Measurements from ENCODE around the gene SLC44A5.
"Not testable (repeated sequence)": the region's sequence is repeated elsewhere in the genome, so short reads cannot be mapped to it uniquely, and the experiment has no call there.

SLC44A5 gene

DNA sequence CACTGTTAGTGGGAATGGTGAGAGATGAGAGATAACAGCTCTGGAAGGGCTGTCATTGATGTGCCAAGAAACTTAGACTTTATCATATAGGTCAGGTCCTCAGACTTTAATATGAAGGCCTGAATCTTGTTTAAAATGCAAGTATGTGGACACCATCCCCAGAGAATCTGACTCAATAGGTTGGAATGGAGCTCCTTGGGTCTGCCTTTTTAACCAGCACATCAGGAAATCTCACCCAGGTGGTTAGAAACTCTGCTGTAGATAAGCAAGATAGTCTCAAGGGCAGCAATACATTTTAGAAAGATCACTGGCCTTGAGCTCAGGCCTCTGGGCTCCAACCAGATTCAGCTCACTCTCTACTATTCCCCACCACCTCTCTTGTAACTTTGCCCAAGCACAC lies 180.4 kb downstream of the SLC44A5 start:
- Mint-ChIP-seq H3K4me1 (no peaks in the 10 kb centered on the region), H3K27ac (no peak overlapping the region), H3K9me3 (no peaks in the 10 kb centered on the region), H3K4me3 (no peak overlapping the region), H3K36me3 (no peaks in the 10 kb centered on the region), H3K27me3 (peaks cover 2% of the 10 kb centered on the region)
- ATAC-seq (ENCODE audit: low read depth), result no peak
- no peak for DNase-seq (ENCODE audit: low spot score in 2 of 2)

DNA sequence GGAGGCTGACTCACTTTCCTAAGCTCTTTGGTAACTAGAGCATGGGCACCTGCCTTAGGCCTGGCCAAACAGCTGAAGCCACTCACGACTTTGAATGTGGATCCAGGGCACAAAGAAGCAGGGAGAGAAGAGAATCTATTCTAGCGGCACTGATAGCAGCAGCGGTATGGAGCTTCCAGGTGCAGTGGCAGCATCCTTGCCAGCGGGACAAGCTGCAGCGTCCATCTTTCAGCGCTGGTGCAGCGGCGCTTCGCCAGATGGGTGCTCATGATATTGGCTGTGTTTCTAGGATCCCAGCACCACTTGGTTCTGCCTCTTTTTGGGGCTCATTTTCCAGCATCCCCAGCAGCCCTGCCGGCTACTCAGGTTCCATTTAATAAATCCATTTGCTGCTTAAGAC lies 184.2 kb downstream of the SLC44A5 start:
- Mint-ChIP-seq H3K4me1 (no peaks in the 10 kb centered on the region), H3K27ac (no peak overlapping the region), H3K27me3 (peaks cover 2% of the 10 kb centered on the region), H3K4me3 (no peak overlapping the region), H3K9me3 (no peaks in the 10 kb centered on the region), H3K36me3 (no peaks in the 10 kb centered on the region)
- ATAC-seq (ENCODE audit: low read depth) (no peak), DNase-seq (ENCODE audit: low spot score in 2 of 2) (no peak)

DNA sequence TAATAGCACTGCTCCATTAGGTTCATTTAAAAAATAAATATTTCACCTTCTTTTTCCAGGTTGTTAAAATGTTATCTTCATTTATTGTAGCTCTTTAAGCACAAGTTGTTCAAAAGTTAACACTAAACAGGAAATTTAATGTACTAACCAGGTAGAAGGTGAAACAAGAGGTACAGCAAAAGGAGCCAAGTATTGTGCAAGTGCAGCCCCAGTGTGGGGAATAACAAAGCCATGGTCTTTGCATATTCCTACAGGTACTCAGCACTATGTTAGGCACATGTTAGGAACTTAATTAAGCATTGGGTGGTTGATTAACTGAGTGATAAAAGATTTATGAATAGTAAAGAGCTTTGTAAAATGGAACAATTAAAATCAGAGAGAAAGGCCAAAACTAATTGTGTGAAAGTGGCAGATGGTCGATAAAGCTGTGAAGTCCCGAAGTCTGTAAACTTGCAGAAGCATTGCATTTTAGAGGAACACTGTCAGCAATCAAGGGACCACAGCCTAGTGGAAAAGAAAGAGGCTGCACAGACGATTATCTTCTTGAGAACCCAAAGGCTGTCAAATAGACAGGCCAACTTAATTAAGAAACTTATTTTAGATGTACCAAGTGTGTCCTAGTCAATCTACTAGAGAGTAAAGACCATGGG lies 185.8 kb downstream of the SLC44A5 start:
- H3K4me1 Mint-ChIP-seq, result no peaks in the 10 kb centered on the region

DNA sequence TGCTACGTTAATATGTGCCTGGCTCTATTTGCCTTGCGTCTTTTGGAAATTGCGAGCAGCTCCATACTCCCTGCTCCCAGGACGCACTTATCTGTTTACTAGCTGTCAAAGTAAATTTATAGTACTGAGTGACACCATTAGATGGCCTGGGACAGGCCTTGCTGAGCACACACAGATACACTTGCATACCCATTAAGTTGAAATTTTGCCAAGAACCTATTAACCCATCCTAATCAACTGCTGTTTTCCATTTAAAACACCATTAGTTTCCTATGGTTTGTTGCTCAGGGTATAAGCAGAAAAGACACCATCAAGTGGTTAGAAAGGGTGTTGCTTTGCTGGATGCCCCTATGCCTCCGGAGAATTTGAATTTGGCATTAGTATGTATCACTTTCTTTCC lies 187.3 kb downstream of the SLC44A5 start:
- DNase-seq (ENCODE audit: low spot score in 2 of 2) (no peak), ATAC-seq (ENCODE audit: low read depth) (no peak)
- H3K9me3 Mint-ChIP-seq, result no peaks in the 10 kb centered on the region
- no peak overlapping the region for H3K4me3 Mint-ChIP-seq
- no peak overlapping the region for H3K27ac Mint-ChIP-seq
- H3K36me3 Mint-ChIP-seq, result no peaks in the 10 kb centered on the region
- peaks cover 2% of the 10 kb centered on the region for H3K27me3 Mint-ChIP-seq
- H3K4me1 Mint-ChIP-seq, result peaks cover 2% of the 10 kb centered on the region

More for the DNA sequence above, 185.8 kb downstream of the SLC44A5 start:
- Mint-ChIP-seq H3K9me3 (no peaks in the 10 kb centered on the region), H3K4me3 (no peak overlapping the region), H3K27me3 (peaks cover 2% of the 10 kb centered on the region), H3K27ac (no peak overlapping the region), H3K36me3 (no peaks in the 10 kb centered on the region)
- DNase-seq (ENCODE audit: low spot score in 2 of 2) (no peak), ATAC-seq (ENCODE audit: low read depth) (no peak)

DNA sequence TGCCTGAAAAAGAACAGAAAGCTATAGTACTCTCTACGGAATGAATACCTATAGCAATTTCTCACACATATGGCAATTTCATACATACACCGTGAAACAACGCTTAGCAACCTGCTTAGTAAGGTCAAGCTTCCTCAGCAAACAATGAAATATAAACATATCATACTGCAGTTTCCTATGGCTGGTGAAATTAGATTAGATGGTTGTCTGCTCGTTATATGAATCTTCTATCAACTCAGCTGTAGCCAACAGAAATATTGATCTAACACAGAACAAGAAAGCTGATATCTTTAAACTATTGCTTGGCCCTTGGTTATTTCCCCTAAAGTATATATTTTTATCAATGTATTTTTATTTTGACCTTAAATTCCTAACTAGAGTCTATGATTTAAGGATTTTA lies 187.8 kb downstream of the SLC44A5 start:
- no peaks in the 10 kb centered on the region for H3K36me3 Mint-ChIP-seq
- H3K9me3 Mint-ChIP-seq, result no peaks in the 10 kb centered on the region
- H3K4me1 Mint-ChIP-seq, result peaks cover 2% of the 10 kb centered on the region
- ATAC-seq (ENCODE audit: low read depth), result no peak
- H3K4me3 Mint-ChIP-seq, result no peak overlapping the region
- no peak for DNase-seq (ENCODE audit: low spot score in 2 of 2)
- H3K27ac Mint-ChIP-seq, result no peak overlapping the region
- peaks cover 2% of the 10 kb centered on the region for H3K27me3 Mint-ChIP-seq

DNA sequence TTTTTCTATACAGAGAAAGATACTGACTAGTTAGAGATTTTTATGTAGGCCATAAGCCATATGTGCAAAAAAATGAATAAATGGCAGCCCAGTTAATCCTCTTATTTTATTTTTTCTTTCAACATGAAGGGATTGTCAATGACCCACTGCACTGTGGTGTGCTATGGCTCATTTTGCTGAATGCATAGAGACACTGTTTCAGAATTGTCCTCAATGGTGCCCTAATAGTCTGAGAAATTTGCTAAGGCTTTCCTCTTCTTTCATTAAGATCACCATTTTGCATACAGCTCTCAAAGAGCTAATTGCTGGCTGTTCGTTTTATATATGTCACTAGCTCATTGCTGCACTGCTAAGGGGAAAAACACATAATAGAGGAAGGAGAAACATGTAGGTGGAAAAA lies 189.5 kb downstream of the SLC44A5 start:
- no peak for DNase-seq (ENCODE audit: low spot score in 2 of 2)
- Mint-ChIP-seq H3K27ac (no peak overlapping the region), H3K4me3 (no peak overlapping the region), H3K4me1 (peaks cover 2% of the 10 kb centered on the region), H3K9me3 (peaks cover 5% of the 10 kb centered on the region), H3K36me3 (peaks cover 5% of the 10 kb centered on the region), H3K27me3 (no peaks in the 10 kb centered on the region)
- ATAC-seq (ENCODE audit: low read depth), result no peak

DNA sequence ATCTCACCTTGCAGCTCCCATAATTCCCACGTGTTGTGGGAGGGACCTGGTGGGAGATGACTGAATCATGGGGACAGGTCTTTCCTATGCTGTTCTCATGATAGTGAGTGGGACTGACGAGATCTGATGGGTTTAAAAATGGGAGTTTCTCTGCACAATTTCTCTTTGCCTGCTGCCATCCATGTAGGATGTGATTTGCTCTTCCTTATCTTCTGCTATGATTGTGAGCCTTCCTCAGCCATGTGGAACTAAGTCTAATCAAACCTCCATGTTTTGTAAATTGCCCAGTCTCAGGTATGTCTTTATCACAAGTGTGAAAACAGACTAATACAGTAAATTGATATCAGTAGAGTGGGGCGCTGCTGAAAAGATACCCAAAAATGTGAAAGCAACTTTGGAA lies 195.7 kb downstream of the SLC44A5 start:
- Mint-ChIP-seq H3K9me3 (peaks cover 5% of the 10 kb centered on the region), H3K36me3 (peaks cover 5% of the 10 kb centered on the region), H3K4me1 (peaks cover 2% of the 10 kb centered on the region), H3K27ac (no peak overlapping the region), H3K4me3 (no peak overlapping the region), H3K27me3 (no peaks in the 10 kb centered on the region)
- ATAC-seq (ENCODE audit: low read depth) (no peak), DNase-seq (ENCODE audit: low spot score in 2 of 2) (no peak)

DNA sequence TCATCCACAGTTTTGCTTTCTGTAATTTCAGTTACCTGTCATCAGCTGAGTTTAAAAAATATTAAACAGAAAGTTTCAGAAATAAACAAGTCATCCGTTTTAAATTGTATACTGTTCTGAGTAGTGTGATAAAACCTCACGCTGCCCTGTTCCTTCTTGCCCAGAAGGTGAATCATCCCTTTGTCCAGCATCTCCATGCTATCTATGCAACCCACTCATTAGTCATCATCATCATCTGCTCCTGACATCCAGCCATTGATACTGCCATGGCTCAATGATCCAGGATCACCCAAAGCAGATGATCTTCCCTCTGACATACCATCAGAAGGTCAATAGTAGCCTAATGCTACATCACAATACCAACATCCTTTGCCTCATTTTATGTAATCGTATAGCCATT lies 198.3 kb downstream of the SLC44A5 start:
- H3K36me3 Mint-ChIP-seq, result peaks cover 5% of the 10 kb centered on the region
- ATAC-seq (ENCODE audit: low read depth), result no peak

DNA sequence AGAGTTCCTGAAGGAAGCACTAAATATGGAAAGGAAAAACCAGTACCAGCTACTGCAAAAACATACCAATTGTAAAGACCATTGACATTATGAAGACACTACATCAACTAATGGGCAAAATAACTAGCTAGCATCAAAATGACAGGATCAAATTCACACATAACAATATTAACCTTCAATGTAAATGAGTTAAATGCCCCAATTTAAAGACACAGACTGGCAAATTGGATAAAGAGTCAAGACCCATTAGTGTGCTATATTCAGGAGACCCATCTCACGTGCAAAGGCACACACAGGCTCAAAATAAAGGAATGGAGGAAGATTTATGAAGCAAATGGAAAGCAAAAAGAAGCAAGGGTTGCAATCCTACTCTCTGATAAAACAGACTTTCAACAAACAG lies 206.2 kb downstream of the SLC44A5 start:
- H3K4me3 Mint-ChIP-seq; H3K9me3 Mint-ChIP-seq; H3K27ac Mint-ChIP-seq; H3K4me1 Mint-ChIP-seq; H3K36me3 Mint-ChIP-seq; H3K27me3 Mint-ChIP-seq; ATAC-seq (ENCODE audit: low read depth); DNase-seq (ENCODE audit: low spot score in 2 of 2): not testable (repeated sequence)

More for the DNA sequence above, 198.3 kb downstream of the SLC44A5 start:
- H3K27ac Mint-ChIP-seq, result no peak overlapping the region
- no peak overlapping the region for H3K4me3 Mint-ChIP-seq
- H3K9me3 Mint-ChIP-seq, result peaks cover 5% of the 10 kb centered on the region
- no peaks in the 10 kb centered on the region for H3K27me3 Mint-ChIP-seq
- H3K4me1 Mint-ChIP-seq, result no peaks in the 10 kb centered on the region
- no peak for DNase-seq (ENCODE audit: low spot score in 2 of 2)

DNA sequence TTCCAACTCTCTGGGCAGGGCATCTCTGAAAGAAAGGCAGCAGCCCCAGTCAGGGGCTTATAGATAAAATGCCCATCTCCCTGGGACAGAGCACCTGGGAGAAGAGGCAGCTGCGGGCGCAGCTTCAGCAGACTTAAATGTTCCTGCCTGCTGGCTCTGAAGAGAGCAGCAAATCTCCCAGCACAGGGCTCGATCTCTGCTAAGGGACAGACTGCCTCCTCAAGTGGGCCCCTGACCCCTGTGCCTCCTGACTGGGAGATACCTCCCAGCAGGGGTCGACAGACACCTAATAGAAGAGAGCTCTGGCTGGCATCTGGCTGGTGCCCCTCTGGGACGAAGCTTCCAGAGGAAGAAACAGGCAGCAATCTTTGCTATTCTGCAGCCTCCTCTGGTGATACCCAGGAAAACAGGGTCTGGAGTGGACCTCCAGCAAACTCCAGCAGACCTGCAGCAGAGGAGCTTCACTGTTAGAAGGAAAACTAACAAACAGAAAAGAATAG lies 207.7 kb downstream of the SLC44A5 start:
- ATAC-seq (ENCODE audit: low read depth); H3K36me3 Mint-ChIP-seq; H3K9me3 Mint-ChIP-seq; H3K4me1 Mint-ChIP-seq; H3K27ac Mint-ChIP-seq; H3K27me3 Mint-ChIP-seq; DNase-seq (ENCODE audit: low spot score in 2 of 2); H3K4me3 Mint-ChIP-seq: not testable (repeated sequence)

DNA sequence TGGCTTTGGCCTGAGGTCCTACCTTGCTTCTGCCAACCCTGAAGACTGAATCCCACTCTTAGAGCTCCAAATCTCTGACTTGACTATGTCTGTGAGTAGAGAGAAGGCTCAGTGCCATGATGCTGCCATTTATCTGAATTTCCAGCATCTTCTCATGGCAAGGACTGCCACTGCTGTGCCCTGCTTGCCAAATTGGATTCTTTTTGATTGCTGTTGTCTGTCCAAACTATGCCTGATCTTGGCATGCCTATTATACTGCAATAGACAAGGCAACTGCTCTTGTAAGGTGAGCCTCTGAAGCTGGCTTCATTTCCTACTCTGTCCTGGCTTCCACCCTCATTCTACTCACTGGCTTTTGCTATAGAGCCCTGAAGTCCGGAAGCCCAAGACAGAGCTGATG lies 210.2 kb downstream of the SLC44A5 start:
- ATAC-seq (ENCODE audit: low read depth), result no peak
- peaks cover 15% of the 10 kb centered on the region for H3K4me1 Mint-ChIP-seq
- H3K27ac Mint-ChIP-seq, result no peak overlapping the region
- peaks cover 2% of the 10 kb centered on the region for H3K36me3 Mint-ChIP-seq
- DNase-seq (ENCODE audit: low spot score in 2 of 2), result no peak
- H3K9me3 Mint-ChIP-seq, result peaks cover 4% of the 10 kb centered on the region
- no peaks in the 10 kb centered on the region for H3K27me3 Mint-ChIP-seq
- no peak overlapping the region for H3K4me3 Mint-ChIP-seq

DNA sequence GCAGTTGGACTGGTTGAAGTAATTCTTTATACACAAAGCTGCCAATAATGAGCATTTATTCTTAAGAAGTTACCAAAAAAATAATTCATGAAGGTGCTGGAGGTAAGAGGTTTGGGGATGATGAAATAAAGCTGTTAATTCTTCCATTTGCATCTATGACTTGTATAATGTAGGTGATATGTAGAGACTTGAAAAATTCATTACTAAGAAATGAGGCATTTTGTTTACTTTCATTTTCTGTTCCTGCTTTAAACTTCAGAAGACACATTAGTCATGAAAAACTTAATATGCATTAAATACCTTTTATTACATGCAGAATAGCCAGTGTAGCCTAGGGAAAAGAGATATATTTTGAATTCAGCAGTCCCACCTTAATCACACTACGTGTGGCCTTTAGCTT lies 214.2 kb downstream of the SLC44A5 start:
- no peak for ATAC-seq (ENCODE audit: low read depth)
- no peak for DNase-seq (ENCODE audit: low spot score in 2 of 2)
- H3K4me1 Mint-ChIP-seq, result peaks cover 29% of the 10 kb centered on the region
- H3K36me3 Mint-ChIP-seq, result no peaks in the 10 kb centered on the region
- H3K27ac Mint-ChIP-seq, result no peak overlapping the region
- no peaks in the 10 kb centered on the region for H3K27me3 Mint-ChIP-seq
- H3K4me3 Mint-ChIP-seq, result no peak overlapping the region
- H3K9me3 Mint-ChIP-seq, result peaks cover 5% of the 10 kb centered on the region

DNA sequence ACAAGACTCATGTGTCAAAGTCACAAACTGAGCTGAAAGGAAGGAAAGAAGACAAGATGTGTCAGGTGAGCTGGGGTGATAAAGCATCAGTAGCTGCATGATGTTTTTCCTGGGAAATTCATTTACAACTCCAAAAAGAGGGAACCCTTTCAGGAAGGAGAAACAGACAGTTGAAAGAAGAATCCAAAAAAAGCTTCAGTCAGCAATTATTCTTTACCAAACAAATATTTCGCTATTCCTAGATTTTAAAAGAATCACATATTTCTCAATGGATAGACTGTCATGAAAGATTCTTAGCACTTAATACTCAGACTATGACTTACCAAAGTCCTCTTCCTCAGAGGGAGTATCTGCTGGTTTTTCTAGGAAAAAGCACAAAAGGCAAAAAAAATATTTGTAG lies 214.7 kb downstream of the SLC44A5 start:
- H3K4me1 Mint-ChIP-seq, result peaks cover 27% of the 10 kb centered on the region
- H3K27ac Mint-ChIP-seq, result no peak overlapping the region
- no peaks in the 10 kb centered on the region for H3K27me3 Mint-ChIP-seq
- no peak for DNase-seq (ENCODE audit: low spot score in 2 of 2)
- peaks cover 5% of the 10 kb centered on the region for H3K9me3 Mint-ChIP-seq
- H3K36me3 Mint-ChIP-seq, result no peaks in the 10 kb centered on the region
- no peak overlapping the region for H3K4me3 Mint-ChIP-seq
- no peak for ATAC-seq (ENCODE audit: low read depth)

DNA sequence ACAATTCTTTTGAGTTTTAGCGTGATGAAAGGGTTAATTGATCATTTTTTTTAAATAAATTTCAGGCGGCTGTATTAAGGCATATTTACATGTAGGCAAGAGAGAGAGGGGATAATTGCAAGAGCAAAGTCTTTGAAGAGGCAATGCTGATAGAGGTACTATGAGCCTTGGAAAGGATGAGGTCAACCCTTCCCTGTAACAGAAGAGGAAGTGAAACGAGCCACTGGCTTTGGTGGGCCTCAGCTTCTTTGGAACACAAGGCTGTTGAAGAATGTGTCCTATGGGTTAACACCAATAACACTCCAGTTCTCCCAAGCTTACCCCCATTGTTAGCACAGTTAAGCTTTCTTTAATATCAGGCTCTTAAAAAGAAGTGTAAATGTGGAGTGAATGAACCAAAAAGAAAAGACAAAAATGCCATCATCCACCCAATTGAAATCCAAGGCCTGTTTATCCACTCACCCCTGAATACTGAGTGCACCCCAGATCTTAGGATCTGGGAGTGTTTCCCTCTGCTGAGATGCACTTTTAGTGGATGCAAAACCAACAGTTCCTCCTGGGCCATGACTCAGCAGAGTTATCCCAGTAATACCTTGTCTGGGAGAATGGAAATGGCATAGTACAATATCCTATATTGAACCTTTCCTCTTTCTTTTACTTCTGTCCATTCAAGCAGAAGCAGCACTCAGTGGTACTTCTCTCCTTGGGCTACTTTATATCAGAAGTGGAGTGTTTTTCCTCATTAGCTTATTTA lies 216.4 kb downstream of the SLC44A5 start:
- Mint-ChIP-seq H3K4me1 (peaks cover 26% of the 10 kb centered on the region), H3K9me3 (peaks cover 5% of the 10 kb centered on the region), H3K36me3 (no peaks in the 10 kb centered on the region), H3K4me3 (no peak overlapping the region), H3K27ac (no peak overlapping the region), H3K27me3 (no peaks in the 10 kb centered on the region)
- ATAC-seq (ENCODE audit: low read depth) (peak; percentile 41), DNase-seq (ENCODE audit: low spot score in 2 of 2) (no peak)

DNA sequence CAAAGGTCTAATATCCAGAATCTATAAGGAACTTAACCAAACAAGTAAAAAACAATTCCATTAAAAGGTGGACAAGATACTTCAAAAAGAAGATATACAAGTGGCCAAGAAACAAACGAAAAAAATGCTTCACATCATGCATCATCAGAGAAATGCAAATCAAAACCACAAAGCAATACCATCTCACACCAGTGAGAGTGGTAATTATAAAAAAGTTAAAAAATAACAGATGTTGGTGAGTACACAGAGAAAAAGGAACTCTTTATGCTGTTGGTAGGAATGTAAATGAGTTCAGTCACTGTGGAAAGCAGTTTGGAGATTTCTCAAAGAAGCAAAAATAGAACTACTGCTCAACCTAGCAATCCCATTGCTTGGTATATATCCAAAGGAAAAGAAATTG lies 218.6 kb downstream of the SLC44A5 start:
- Mint-ChIP-seq H3K4me1 (peaks cover 26% of the 10 kb centered on the region), H3K27ac (no peak overlapping the region), H3K36me3 (no peaks in the 10 kb centered on the region), H3K9me3 (peaks cover 5% of the 10 kb centered on the region), H3K4me3 (peak overlapping the region; percentile 55), H3K27me3 (no peaks in the 10 kb centered on the region)
- ATAC-seq (ENCODE audit: low read depth) (peak; percentile 95), DNase-seq (ENCODE audit: low spot score in 2 of 2) (no peak)

All from memory B cell (primary cell).